IMR-90 (cell line): Measurements from ENCODE around the gene USP5. TPM values are rescaled to one million over a fixed set of nuclear protein-coding genes. Genes with fewer than 3 reads are reported as not detected.

Experiments used
- ATAC-seq: fragments of 200-7000 bp; cut with Tn5 transposase; 2 replicates; pipeline ENCODE4 v1.9.1; 2020; ENCODE audit warnings: low read depth, mild to moderate bottlenecking, moderate library complexity
- BruUV-seq: library from RNA; stranded (reverse); fragments of 400-500 nt; replicated peaks from 2 replicates; lab custom pipeline; 2021; lab: Mats Ljungman, UMichigan
- CTCF ChIA-PET: fragments of 300-600 bp; formaldehyde crosslinking; extraction: SDS; loops from one replicate; lab custom pipeline; 2021; ENCODE audit warnings: antibody characterized with exemption; lab: Yijun Ruan, JAX
- POLR2A ChIA-PET: fragments of 300-600 bp; sonication (Branson Sonifier 250); formaldehyde crosslinking; loops from one replicate; lab custom pipeline; 2022; ENCODE audit warnings: antibody characterized with exemption; ENCODE audit not compliant: unreplicated experiment; lab: Charles Lee
- DNase-seq: peaks from one replicate; pipeline ENCODE4 v3.0.0; 2013
- H2AFZ ChIP-seq: replicated peaks from 2 replicates; pipeline ENCODE3; 2013; ENCODE audit warnings: low read length, mild to moderate bottlenecking; ENCODE audit not compliant: poor library complexity
- H2AK5ac ChIP-seq: 2 replicates; pipeline ENCODE4 v1.6.1; 2013; ENCODE audit warnings: low read depth, low read length, inconsistent platforms
- H2AK9ac ChIP-seq: replicated peaks from 2 replicates; pipeline ENCODE3; 2013; ENCODE audit warnings: mild to moderate bottlenecking, low read depth, low read length, moderate library complexity; ENCODE audit not compliant: poor library complexity
- H2BK120ac ChIP-seq: 2 replicates; pipeline ENCODE4 v1.6.1; 2013; ENCODE audit warnings: low read depth, low read length, inconsistent platforms
- H2BK15ac ChIP-seq: 3 replicates; pipeline ENCODE4 v1.6.1; 2013; ENCODE audit warnings: low read depth, low read length, inconsistent platforms
- H2BK20ac ChIP-seq: 2 replicates; pipeline ENCODE4 v1.6.1; 2013; ENCODE audit warnings: low read depth, mild to moderate bottlenecking, inconsistent platforms, low read length, moderate library complexity
- H2BK5ac ChIP-seq: 2 replicates; pipeline ENCODE4 v1.6.1; 2013; ENCODE audit warnings: mild to moderate bottlenecking, low read depth, low read length, inconsistent platforms; ENCODE audit not compliant: poor library complexity, severe bottlenecking
- H3K14ac ChIP-seq: replicated peaks from 2 replicates; pipeline ENCODE4 v1.6.1; 2013; ENCODE audit warnings: low read depth, low read length, inconsistent platforms
- H3K18ac ChIP-seq: 2 replicates; pipeline ENCODE4 v1.6.1; 2013; ENCODE audit warnings: low read depth, low read length, control low read depth
- H3K23ac ChIP-seq: 2 replicates; pipeline ENCODE4 v1.6.1; 2013; ENCODE audit warnings: low read depth, low read length, inconsistent platforms
- H3K27ac ChIP-seq: 2 replicates; pipeline ENCODE4 v1.5.1; 2013; ENCODE audit warnings: mild to moderate bottlenecking, control low read depth, low read length; ENCODE audit not compliant: insufficient read depth
- H3K27me3 ChIP-seq: 2 replicates; pipeline ENCODE4 v1.6.1; 2013; ENCODE audit warnings: low read length; ENCODE audit not compliant: control insufficient read depth, insufficient read depth
- H3K36me3 ChIP-seq: 2 replicates; pipeline ENCODE4 v1.6.1; 2013; ENCODE audit warnings: low read length, mixed read lengths; ENCODE audit not compliant: control insufficient read depth, insufficient read depth
- H3K4ac ChIP-seq: 2 replicates; pipeline ENCODE4 v1.6.1; 2013; ENCODE audit warnings: low read depth, low read length, inconsistent platforms
- H3K4me1 ChIP-seq: 2 replicates; pipeline ENCODE4 v1.6.1; 2013; ENCODE audit warnings: low read length, mixed read lengths; ENCODE audit not compliant: control insufficient read depth, insufficient read depth
- H3K4me2 ChIP-seq: 2 replicates; pipeline ENCODE4 v1.6.1; 2013; ENCODE audit warnings: low read depth, mild to moderate bottlenecking, control low read depth, low read length, moderate library complexity
- H3K4me3 ChIP-seq: 2 replicates; pipeline ENCODE4 v1.5.1; 2013; ENCODE audit warnings: low read depth, mild to moderate bottlenecking, control low read depth, low read length, moderate library complexity; ENCODE audit not compliant: insufficient read depth
- H3K56ac ChIP-seq: 2 replicates; pipeline ENCODE4 v1.6.1; 2013; ENCODE audit warnings: low read length, inconsistent platforms; ENCODE audit not compliant: insufficient read depth; ENCODE audit errors: extremely low read depth
- H3K79me1 ChIP-seq, 2 experiments: 2 replicates each; pipeline ENCODE4 v1.6.1; 2013; ENCODE audit warnings: low read length in 2 of 2, inconsistent platforms in 1 of 2, low read depth in 1 of 2
- H3K9ac ChIP-seq: 2 replicates; pipeline ENCODE4 v1.6.1; 2013; ENCODE audit warnings: low read depth, low read length, control low read depth
- H3K9me1 ChIP-seq: 2 replicates; pipeline ENCODE4 v1.6.1; 2013; ENCODE audit warnings: low read length, inconsistent platforms; ENCODE audit not compliant: insufficient read depth
- H3K9me3 ChIP-seq: 2 replicates; pipeline ENCODE4 v1.6.1; 2013; ENCODE audit warnings: low read length; ENCODE audit not compliant: control insufficient read depth, insufficient read depth
- H4K20me1 ChIP-seq: 2 replicates; pipeline ENCODE4 v1.6.1; 2013; ENCODE audit warnings: low read length, inconsistent platforms; ENCODE audit not compliant: insufficient read depth
- H4K5ac ChIP-seq: 2 replicates; pipeline ENCODE4 v1.6.1; 2013; ENCODE audit warnings: mild to moderate bottlenecking, low read depth, low read length, control low read depth
- H4K8ac ChIP-seq, 2 experiments: 2 replicates each; pipeline ENCODE4 v1.6.1; 2013; ENCODE audit warnings: low read depth in 2 of 2, low read length in 2 of 2, control low read depth in 1 of 2, inconsistent platforms in 1 of 2
- H4K91ac ChIP-seq: 2 replicates; pipeline ENCODE4 v1.6.1; 2013; ENCODE audit warnings: low read depth, low read length, inconsistent platforms; ENCODE audit not compliant: insufficient read depth
- CHD1 ChIP-seq: IDR thresholded peaks from 2 replicates; pipeline ENCODE4 v1.6.1; 2012; ENCODE audit warnings: low read depth, low read length, improper control_type of control experiment
- CTCF ChIP-seq: conservative IDR thresholded peaks from 2 replicates; pipeline ENCODE4 v1.5.1; 2012; ENCODE audit warnings: mild to moderate bottlenecking, low read depth, low read length, improper control_type of control experiment
- FOS ChIP-seq: fragments of 150-350 bp; IDR thresholded peaks from 2 replicates; pipeline ENCODE4 v1.6.1; 2016; ENCODE audit warnings: low read depth, low read length
- NFE2L2 ChIP-seq: fragments of 150-350 bp; IDR thresholded peaks from 2 replicates; pipeline ENCODE4 v1.6.1; 2016; ENCODE audit warnings: low read depth, mild to moderate bottlenecking, low read length
- POLR2A ChIP-seq: IDR thresholded peaks from 2 replicates; pipeline ENCODE4 v1.6.1; 2012; ENCODE audit warnings: mild to moderate bottlenecking, low read depth, low read length
- RCOR1 ChIP-seq: IDR thresholded peaks from 2 replicates; pipeline ENCODE4 v1.6.1; 2012; ENCODE audit warnings: mild to moderate bottlenecking, low read length, improper control_type of control experiment; ENCODE audit not compliant: insufficient replicate concordance
- USF2 ChIP-seq: fragments of 150-350 bp; IDR thresholded peaks from 2 replicates; pipeline ENCODE4 v1.6.1; 2017; ENCODE audit warnings: mild to moderate bottlenecking, antibody characterized with exemption, low read length, low read depth
- WGBS, 2 experiments: methylation state at CpG; one replicate each; pipeline versions ENCODE4 v1.1.5 to v1.1.7; 2013; ENCODE audit warnings: missing lambda C conversion rate in 2 of 2; ENCODE audit not compliant: insufficient read length in 1 of 2; ENCODE audit errors: extremely low coverage in 2 of 2; 5-methylcytosine and 5-hydroxymethylcytosine counted together
- dilution Hi-C: fragments of 300-500 bp; cut with HindIII; formaldehyde crosslinking; loops from one replicate; pipeline ENCODE4 v1.14.3; 2018; ENCODE audit warnings: low sequenced_read_pairs; ENCODE audit not compliant: unreplicated experiment
- in situ Hi-C: fragments of 300-500 bp; cut with MboI; formaldehyde crosslinking; loops from 3 replicates; pipeline ENCODE4 v1.14.3; 2019; ENCODE audit warnings: low sequenced_read_pairs, inconsistent platforms, mixed read lengths
- intact Hi-C: fragments of 100-400 bp; cut with micrococcal nuclease; formaldehyde crosslinking; loops from 2 replicates; pipeline ENCODE4 v1.10.0; 2022
- polyA plus RNA-seq, 3 experiments: library from polyadenylated mRNA; depleted of rRNA; stranded (reverse); fragments of >200 nt; gene quantifications; 2 replicates each; pipeline ENCODE4 v1.2.3, GENCODE V29; 2012; ENCODE audit warnings: low replicate concordance in 1 of 3
- total RNA-seq: library from RNA; depleted of rRNA; stranded (reverse); fragments of >200 nt; gene quantifications from 2 replicates; pipeline ENCODE4 v1.2.3, GENCODE V29; 2012

Gene USP5
- total and polyA plus RNA-seq, 2 of the 4 experiments (the other 2 are of a cell fraction): 69.7 to 125 TPM

GRCh38 chr12:6836851-6837250 is 15.1 kb upstream of the USP5 start:
- no peak overlapping the region for H2AFZ ChIP-seq
- H3K9ac ChIP-seq: no peak overlapping the region
- no peak overlapping the region for H4K91ac ChIP-seq
- H3K9me3 ChIP-seq: no peaks in the 10 kb centered on the region
- H2BK15ac ChIP-seq: no peak overlapping the region
- intact Hi-C loops (no loop called here), dilution Hi-C loops (no loop called here), in situ Hi-C loops (no loop called here)
- WGBS, 2 experiments: no CpG with 5 or more reads among the region's 16 CpGs
- H3K4me1 ChIP-seq: no peaks in the 10 kb centered on the region
- ChIA-PET POLR2A (no interaction called here), CTCF (interaction anchor here (1.9 kb wide), 1 partner anchor 15 kb away, joined by 11 read pairs; the partner anchor contains the start of genes CDCA3 and USP5)
- H3K4me3 ChIP-seq: no peak overlapping the region
- no peak overlapping the region for H4K5ac ChIP-seq
- H3K36me3 ChIP-seq: peaks cover 62% of the 10 kb centered on the region
- no peak overlapping the region for H3K18ac ChIP-seq
- H3K23ac ChIP-seq: no peak overlapping the region
- no peaks in the 10 kb centered on the region for H3K27me3 ChIP-seq
- no peak for DNase-seq
- H3K14ac ChIP-seq: no peak overlapping the region
- no peak overlapping the region for H2BK120ac ChIP-seq
- ATAC-seq: no peak
- H3K79me1 ChIP-seq: peaks cover 6 to 18% of the 10 kb centered on the region in 2 experiments
- H2BK20ac ChIP-seq: no peak overlapping the region
- TF ChIP-seq POLR2A (no peak), USF2 (no peak), CTCF (no peak), CHD1 (no peak), RCOR1 (no peak), NFE2L2 (no peak), FOS (no peak)
- no peak overlapping the region for H3K4me2 ChIP-seq
- peaks cover 3% of the 10 kb centered on the region for H4K20me1 ChIP-seq
- no peak overlapping the region for H4K8ac ChIP-seq
- H3K4ac ChIP-seq: no peak overlapping the region
- no peak overlapping the region for H3K56ac ChIP-seq
- no peak overlapping the region for H3K27ac ChIP-seq
- no peaks in the 10 kb centered on the region for H3K9me1 ChIP-seq
- H2AK5ac ChIP-seq: no peak overlapping the region
- no peak overlapping the region for H2BK5ac ChIP-seq
- peak overlapping the region; percentile 65 for H2AK9ac ChIP-seq
- no TSS peak for BruUV-seq
